Measurements from ENCODE around the gene ZFYVE28.

Gene ZFYVE28

DNA sequence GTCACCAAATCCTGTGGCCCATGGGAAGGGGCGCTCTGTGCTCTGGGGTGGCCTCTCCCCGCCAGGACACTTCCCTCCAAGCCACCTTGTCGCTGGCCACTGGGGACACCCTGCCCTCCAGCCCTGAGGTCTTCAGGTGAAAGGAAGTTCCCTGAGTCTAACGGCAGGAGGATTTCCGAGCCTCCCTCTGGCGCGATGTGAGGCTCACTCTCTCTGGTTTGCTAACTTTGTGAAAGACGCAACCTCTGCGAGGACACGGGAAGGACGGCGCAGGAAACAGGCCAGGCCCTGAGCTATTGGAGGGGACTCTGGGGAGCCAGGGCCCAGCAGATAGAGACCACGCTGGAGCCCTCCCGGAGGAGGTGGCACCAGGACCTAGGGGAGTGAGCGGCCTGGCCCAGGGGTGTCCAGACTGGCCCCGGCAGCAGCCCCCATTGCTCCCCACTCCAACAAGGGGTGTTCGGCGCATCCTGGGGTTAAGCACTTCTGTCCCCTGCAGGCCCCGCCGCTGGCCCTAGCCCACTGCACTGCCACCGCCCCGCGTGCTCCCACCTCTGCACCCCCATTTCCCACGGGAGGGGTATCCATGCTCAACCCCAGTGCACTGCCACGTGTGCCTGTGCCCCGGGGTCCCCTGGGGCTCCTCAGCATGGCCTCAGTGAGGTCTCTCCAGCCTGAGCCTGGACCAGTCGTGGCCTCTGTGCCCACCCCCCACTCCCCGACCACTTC, 84.4 kb downstream of the ZFYVE28 start:
- Histone ChIP-seq H3K9ac (ENCODE audit: low read depth, low read length) (no peak overlapping the region), H3K36me3 (ENCODE audit: insufficient read depth, low read length) (no peaks in the 10 kb centered on the region; the same call in 1 of the 2 replicates), H3K4me1 (ENCODE audit: insufficient read depth, low read length) (no peaks in the 10 kb centered on the region), H3K9me3 (ENCODE audit: control insufficient read depth, insufficient read depth, low read length) (no peaks in the 10 kb centered on the region)

DNA sequence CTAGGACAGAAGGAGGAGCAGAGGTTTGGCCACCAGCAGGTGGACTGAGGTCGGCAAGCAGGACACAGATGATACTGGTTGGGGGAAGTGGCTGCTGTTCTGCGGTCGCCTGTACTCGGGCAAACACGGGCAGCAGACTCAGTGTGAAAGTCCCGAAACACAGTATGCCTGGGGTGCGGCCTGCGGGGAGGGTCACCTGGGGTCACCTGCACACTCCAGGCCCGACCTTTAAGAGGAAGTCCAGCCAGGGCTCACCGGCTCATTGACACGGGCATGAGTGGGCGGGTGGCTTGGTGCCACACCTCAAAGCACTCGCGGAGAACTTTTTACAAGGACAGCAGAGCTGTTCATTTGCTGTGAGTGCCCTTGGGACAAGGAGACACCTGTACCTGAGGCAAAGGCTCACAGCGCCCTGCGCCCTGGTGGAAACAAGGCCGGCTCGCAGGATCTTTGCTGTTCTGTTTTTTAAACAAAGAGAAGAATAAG, 85.0 kb downstream of the ZFYVE28 start:
- Histone ChIP-seq H3K9me3 (ENCODE audit: control insufficient read depth, insufficient read depth, low read length) (no peaks in the 10 kb centered on the region), H3K9ac (ENCODE audit: low read depth, low read length) (no peak overlapping the region), H3K4me1 (ENCODE audit: insufficient read depth, low read length) (no peaks in the 10 kb centered on the region), H3K36me3 (ENCODE audit: insufficient read depth, low read length) (no peaks in the 10 kb centered on the region; the same call in 1 of the 2 replicates)

DNA sequence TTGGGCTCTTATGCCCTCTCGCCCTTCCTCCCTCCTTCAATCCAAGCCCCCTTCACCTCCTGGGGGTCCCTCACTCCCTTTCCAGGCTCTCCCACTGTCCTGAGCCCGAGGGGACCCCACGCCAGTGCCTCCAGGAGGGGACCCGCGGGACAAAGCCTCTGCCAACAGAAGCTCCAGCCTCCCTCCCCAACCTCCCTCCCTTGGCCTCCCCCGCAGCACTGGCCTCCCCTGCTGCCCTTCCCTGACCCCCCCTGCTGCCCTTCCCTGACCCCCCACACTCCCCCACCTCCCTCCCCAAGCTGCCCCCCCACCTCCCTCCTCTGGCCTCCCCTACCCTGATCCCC, 85.5 kb downstream of the ZFYVE28 start:
- no peaks in the 10 kb centered on the region; the same call in 1 of the 2 replicates for H3K36me3 ChIP-seq (ENCODE audit: insufficient read depth, low read length)
- no peaks in the 10 kb centered on the region for H3K9me3 ChIP-seq (ENCODE audit: control insufficient read depth, insufficient read depth, low read length)
- no peak overlapping the region for H3K9ac ChIP-seq (ENCODE audit: low read depth, low read length)
- H3K4me1 ChIP-seq (ENCODE audit: insufficient read depth, low read length), result no peaks in the 10 kb centered on the region

DNA sequence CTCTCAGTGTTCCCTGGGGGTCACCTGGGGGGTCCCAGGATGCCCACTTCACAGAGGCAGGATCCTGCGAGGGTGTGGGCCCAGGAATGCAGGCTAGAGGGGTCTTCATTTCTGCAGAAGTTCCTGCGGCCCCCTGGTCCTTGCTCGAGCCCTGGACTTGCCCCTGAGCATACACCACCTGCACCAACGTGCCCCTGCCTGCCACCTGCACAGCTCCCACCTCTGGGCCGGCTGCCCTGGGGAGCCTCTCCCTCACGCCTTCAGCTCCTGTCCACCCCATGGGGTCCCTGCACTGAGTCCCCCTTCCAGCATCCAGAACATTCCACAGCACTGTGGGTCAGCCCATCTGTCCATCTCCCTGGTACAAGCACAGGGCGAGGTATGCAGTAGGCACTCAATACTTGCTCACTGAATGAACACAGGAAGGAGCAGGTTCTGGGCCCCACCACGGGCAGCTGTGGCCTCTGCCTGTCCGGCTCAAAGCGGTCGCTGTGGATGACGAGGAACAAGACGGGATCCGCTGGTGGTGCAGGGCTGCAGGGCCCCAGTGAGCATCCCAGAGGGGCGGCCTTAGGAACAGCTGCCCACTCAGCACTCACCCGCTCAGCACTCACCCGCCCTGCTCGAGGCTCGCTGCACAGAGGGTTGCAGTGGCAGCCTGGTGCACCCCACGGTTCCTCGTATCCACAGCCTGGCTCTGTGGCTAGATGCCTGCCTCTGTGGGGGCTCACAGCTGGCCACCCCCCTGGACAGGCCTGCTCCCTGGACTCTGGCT, 86.1 kb downstream of the ZFYVE28 start:
- Histone ChIP-seq H3K9ac (ENCODE audit: low read depth, low read length) (no peak overlapping the region), H3K36me3 (ENCODE audit: insufficient read depth, low read length) (no peaks in the 10 kb centered on the region; the same call in 1 of the 2 replicates), H3K4me1 (ENCODE audit: insufficient read depth, low read length) (no peaks in the 10 kb centered on the region), H3K9me3 (ENCODE audit: control insufficient read depth, insufficient read depth, low read length) (no peaks in the 10 kb centered on the region; the same call in 1 of the 2 replicates)

DNA sequence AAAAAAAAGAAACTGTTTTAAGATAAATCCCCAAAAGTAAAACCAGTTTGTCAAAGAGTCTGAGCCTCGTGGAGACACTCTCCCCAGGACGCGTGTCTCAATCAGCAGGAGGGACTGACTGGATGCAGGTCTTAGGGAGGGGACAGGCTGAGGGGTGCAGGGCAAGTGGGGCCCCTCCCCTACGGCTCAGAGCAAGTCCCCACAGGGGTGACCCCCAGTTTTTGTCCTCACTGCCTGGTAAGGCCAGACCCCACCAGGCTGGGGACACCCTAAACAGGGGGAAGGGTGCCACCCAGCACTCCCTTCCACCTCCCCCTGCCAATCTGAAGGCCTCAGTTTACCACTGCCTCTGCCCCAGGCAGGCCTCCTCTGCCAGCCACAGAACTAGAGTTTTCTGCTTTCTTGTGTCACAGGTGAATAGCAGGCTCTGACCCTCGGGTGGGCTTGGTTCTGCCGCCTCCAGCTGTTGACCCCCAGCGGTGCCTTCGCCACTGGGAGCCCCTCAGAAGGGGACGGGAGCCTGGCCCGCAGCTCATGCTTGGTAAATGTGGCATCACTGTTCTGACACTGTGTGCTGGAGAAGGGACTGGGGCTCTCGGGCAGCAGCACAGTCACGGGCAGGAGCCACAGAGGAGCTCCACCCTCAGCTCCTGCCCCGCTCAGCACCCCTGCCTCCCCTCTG, 86.8 kb downstream of the ZFYVE28 start:
- Histone ChIP-seq H3K36me3 (ENCODE audit: insufficient read depth, low read length) (no peaks in the 10 kb centered on the region; the same call in 1 of the 2 replicates), H3K4me1 (ENCODE audit: insufficient read depth, low read length) (no peaks in the 10 kb centered on the region), H3K9ac (ENCODE audit: low read depth, low read length) (no peak overlapping the region), H3K9me3 (ENCODE audit: control insufficient read depth, insufficient read depth, low read length) (no peaks in the 10 kb centered on the region; the same call in 1 of the 2 replicates)

DNA sequence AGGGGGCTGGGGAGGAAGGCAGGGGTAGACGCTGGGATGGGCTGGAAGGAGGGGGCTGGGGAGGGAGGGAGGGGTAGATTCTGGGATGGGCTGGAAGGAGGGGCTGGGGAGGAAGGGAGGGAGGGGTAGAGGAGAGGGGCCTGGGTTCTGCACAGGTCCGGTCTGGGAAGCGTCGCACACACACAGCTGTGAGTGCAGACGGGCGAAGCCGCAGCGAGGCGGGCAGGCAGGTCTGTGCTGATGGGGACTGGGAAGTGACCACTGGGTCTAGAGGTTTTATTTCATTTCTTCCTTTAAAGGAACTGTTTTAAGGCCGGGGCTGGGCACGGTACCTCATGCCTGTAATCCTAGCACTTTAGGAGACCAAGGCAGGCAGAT, 87.4 kb downstream of the ZFYVE28 start:
- no peak overlapping the region for H3K9ac ChIP-seq (ENCODE audit: low read depth, low read length)
- H3K9me3 ChIP-seq (ENCODE audit: control insufficient read depth, insufficient read depth, low read length), result no peaks in the 10 kb centered on the region; the same call in 1 of the 2 replicates
- H3K4me1 ChIP-seq (ENCODE audit: insufficient read depth, low read length), result no peaks in the 10 kb centered on the region
- H3K36me3 ChIP-seq (ENCODE audit: insufficient read depth, low read length), result no peaks in the 10 kb centered on the region; the same call in 1 of the 2 replicates

DNA sequence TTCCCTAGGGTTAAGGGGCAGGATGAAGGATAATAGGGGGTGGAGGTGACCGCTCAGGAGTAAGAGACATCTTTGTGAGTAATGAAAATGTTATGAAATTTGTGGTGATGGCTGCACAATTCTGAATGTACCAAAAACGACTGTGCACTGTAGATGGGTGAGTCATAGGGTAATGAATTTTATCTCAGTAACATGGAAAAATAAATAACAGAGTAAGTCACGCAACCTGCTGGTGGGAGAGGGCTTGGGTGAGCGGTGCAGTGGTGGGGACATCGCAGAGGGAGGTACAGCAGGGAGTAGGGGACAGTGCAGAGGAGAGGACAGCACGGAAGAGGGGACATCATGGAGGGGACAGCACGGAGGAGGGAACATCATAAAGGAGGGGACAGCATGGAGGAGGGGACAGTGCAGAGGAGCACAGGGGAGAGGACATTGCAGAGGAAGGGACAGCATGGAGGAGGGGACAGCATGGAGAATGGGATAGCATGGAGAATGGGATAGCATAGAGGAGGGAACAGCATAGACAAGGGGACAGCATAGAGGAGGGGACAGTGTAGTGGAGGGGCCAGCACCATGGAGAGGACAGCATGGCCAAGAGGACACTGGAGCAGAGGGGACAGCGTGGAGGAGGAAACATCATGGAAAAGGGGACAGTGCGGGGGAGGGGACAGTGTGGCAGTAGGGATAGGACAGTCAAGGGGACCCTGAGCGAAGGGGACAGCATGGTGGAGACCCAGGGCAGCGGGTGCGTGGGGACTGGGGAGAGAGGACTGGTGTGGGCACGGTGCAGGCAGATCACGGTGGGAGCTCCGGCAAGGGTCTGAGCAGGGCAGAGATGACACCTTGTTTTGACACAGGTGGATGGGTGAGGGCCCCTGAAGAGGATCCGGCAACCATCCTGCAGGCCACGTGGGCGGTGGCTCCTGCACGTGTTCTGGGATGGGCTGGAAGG, 88.1 kb downstream of the ZFYVE28 start:
- Histone ChIP-seq H3K9ac (ENCODE audit: low read depth, low read length) (no peak overlapping the region), H3K4me1 (ENCODE audit: insufficient read depth, low read length) (no peaks in the 10 kb centered on the region), H3K36me3 (ENCODE audit: insufficient read depth, low read length) (no peaks in the 10 kb centered on the region; the same call in 1 of the 2 replicates), H3K9me3 (ENCODE audit: control insufficient read depth, insufficient read depth, low read length) (no peaks in the 10 kb centered on the region; the same call in 1 of the 2 replicates)

DNA sequence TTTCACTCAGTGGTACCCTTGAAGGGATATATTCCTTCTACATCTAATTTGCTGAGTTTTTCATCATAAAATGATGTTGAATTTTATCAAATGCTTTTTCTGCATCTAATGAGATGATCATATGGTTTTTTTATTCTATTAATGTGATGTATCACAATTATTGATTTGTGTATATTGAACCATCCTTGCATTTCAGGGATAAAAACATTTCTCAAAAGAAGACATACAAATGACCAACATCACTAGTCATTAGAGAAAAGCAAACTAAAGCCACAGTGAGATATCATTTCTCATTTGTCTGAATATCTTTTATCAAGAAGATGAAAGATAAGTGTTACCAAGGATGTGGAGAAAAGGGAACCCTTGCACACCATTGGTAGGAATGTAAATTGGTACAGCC, 90.9 kb downstream of the ZFYVE28 start:
- Histone ChIP-seq H3K36me3 (ENCODE audit: insufficient read depth, low read length) (no peaks in the 10 kb centered on the region; the same call in 1 of the 2 replicates), H3K4me1 (ENCODE audit: insufficient read depth, low read length) (no peaks in the 10 kb centered on the region), H3K9me3 (ENCODE audit: control insufficient read depth, insufficient read depth, low read length) (no peaks in the 10 kb centered on the region; the same call in 1 of the 2 replicates), H3K9ac (ENCODE audit: low read depth, low read length) (no peak overlapping the region)

DNA sequence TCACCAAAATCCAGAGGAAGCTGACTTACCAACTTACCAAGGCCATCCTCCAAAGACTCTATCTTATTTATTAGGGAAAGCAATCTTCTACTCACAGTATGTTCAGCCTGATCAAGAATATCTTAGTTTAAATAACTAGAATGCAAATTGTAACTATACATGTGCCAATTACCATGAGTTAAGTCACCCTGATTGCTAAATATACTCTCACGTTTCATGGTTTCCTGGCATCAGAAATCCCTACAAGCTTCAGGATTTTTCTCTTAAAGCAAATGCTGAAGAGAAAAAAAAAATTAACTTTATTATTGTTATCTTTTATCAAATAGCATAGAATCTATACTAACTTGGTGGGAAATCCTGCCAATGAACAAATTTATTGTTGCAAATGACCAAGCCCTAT, 93.6 kb downstream of the ZFYVE28 start:
- Histone ChIP-seq H3K36me3 (ENCODE audit: insufficient read depth, low read length) (no peaks in the 10 kb centered on the region), H3K9me3 (ENCODE audit: control insufficient read depth, insufficient read depth, low read length) (no peaks in the 10 kb centered on the region; the same call in 1 of the 2 replicates), H3K9ac (ENCODE audit: low read depth, low read length) (no peak overlapping the region), H3K4me1 (ENCODE audit: insufficient read depth, low read length) (no peaks in the 10 kb centered on the region)

DNA sequence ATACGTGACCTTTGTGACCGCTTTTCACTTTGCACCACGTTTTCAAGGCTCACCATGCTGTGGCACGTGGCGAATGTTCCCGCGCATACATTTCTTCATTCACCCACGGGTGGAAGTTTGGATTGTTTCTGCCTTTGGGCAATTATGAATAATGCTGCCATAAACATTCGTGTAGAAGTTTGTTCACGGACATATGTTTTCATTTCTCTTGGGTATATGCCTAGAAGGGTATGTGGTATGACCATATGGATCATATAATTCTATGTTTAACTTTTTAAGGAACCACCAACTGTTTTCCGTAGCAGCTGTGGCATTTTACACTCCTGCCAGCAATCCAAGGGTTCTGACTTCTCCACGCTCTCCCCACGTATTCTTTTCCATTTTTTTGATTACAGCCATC, 95.6 kb downstream of the ZFYVE28 start:
- Histone ChIP-seq H3K9ac (ENCODE audit: low read depth, low read length) (no peak overlapping the region), H3K9me3 (ENCODE audit: control insufficient read depth, insufficient read depth, low read length) (no peaks in the 10 kb centered on the region; the same call in 1 of the 2 replicates), H3K4me1 (ENCODE audit: insufficient read depth, low read length) (no peaks in the 10 kb centered on the region), H3K36me3 (ENCODE audit: insufficient read depth, low read length) (no peaks in the 10 kb centered on the region)

DNA sequence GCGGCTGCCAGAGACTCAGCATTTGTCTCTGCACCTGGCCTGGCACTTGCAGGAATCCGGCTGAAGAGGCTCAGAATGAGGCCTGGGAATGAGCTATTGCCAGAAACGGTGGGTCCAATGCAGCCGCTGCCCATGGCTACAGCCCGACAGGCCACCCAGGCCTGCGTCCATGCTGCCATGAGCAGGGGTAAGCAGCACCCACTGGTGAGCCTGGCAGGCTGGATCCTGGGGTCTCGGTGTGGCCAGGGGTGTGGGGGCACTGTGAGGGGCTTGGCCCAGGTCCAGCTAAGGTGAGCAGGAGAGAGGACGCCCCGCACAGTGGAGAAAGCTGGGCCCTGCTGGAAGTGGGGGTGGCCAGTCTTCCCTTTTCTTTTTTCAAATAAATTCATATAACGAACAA, 96.2 kb downstream of the ZFYVE28 start:
- Histone ChIP-seq H3K9ac (ENCODE audit: low read depth, low read length) (no peak overlapping the region), H3K36me3 (ENCODE audit: insufficient read depth, low read length) (no peaks in the 10 kb centered on the region), H3K4me1 (ENCODE audit: insufficient read depth, low read length) (no peaks in the 10 kb centered on the region), H3K9me3 (ENCODE audit: control insufficient read depth, insufficient read depth, low read length) (no peaks in the 10 kb centered on the region)

DNA sequence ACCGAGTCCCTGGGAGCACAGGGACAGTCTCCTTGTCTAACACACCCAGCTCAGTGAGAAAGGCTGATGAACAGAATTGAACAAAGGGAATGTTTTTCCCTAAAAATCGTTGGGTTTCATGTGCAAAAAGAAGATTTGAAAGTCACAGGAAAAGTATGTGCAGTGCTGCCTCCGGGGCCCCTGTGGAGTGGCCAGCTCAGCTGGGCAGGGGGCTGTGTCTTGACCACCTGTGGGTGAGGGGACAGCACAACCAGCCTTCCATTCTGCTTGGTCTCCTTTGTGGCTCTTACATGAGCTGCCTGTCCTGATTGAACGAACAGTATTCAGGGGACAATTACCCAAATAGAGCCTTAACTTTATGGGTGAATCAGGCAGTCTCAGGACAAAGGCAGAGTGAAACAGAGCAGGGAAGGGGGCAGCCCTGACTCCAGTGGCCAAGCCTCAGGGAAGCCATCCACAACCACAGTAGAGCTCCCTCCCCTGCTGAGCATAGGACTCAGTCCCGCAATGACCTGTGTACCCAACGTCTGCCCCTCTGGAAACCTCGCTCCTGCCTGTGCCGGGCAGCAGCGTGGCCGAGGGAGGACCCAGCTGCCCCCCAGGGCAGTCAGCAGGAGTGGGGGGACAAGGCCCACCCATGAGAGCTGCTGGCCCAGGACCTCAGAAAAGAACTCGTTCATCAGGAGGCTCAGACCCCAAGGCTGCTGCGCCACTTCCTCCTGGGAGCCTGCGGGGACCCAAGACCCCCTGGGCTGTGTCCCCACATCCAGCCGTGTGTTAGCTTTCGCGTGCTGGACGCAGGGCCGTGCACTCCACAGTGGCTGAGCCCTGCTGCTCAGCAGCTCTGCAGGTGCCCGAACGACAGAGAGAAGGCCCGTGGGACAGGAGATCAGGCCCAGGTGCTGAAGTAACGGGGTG, 96.9 kb downstream of the ZFYVE28 start:
- Histone ChIP-seq H3K9me3 (ENCODE audit: control insufficient read depth, insufficient read depth, low read length) (no peaks in the 10 kb centered on the region), H3K4me1 (ENCODE audit: insufficient read depth, low read length) (no peaks in the 10 kb centered on the region), H3K9ac (ENCODE audit: low read depth, low read length) (no peak overlapping the region), H3K36me3 (ENCODE audit: insufficient read depth, low read length) (no peaks in the 10 kb centered on the region)

DNA sequence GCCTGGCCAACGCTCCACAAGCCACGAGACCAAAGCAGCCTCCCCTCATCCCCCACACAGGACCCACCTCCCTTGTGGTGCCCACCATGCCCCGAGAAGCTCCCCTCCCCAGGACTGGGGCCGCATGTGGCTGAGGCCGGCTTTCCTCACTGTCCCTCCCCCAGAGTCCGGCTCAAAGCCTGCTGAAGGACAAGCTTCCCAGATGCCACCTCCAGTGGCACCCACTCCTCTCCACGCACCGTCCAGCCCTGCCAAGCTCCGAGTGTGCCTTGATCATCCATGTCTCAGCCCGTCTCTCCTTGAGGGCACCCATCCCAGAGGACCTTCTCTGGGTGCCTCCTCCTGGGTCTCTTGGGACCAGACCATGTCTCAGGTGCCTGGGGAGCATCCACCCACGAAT, 97.7 kb downstream of the ZFYVE28 start:
- no peaks in the 10 kb centered on the region for H3K4me1 ChIP-seq (ENCODE audit: insufficient read depth, low read length)
- H3K36me3 ChIP-seq (ENCODE audit: insufficient read depth, low read length), result no peaks in the 10 kb centered on the region
- no peaks in the 10 kb centered on the region for H3K9me3 ChIP-seq (ENCODE audit: control insufficient read depth, insufficient read depth, low read length)
- no peak overlapping the region for H3K9ac ChIP-seq (ENCODE audit: low read depth, low read length)
